B cell (primary cell): ENCODE measurements around the gene PTPRM. TPM values are rescaled to one million over a fixed set of nuclear protein-coding genes. Genes with fewer than 3 reads are reported as not detected.

Source experiments
- ATAC-seq: fragments of 200-7000 bp; cut with Tn5 transposase; one replicate; pipeline ENCODE4 v1.10.0; 2021; ENCODE audit warnings: low read depth, mild to moderate bottlenecking, moderate number of reproducible peaks, moderate library complexity
- CTCF ChIA-PET: fragments of 350-600 bp; sonication (Branson Sonifier 250); formaldehyde crosslinking; loops from one replicate; lab custom pipeline; 2021; ENCODE audit warnings: antibody characterized with exemption, inconsistent platforms; lab: Charles Lee
- POLR2A ChIA-PET: fragments of 350-600 bp; sonication (Branson Sonifier 250); formaldehyde crosslinking; loops from one replicate; lab custom pipeline; 2021; ENCODE audit warnings: antibody characterized with exemption; lab: Charles Lee
- DNase-seq: peaks from one replicate; pipeline ENCODE4 v3.0.0; 2013
- H2AFZ ChIP-seq: 2 replicates; pipeline ENCODE4 v1.6.1; 2012; ENCODE audit warnings: mild to moderate bottlenecking, low read depth, low read length; ENCODE audit not compliant: insufficient read depth, poor library complexity, severe bottlenecking
- H3K27ac ChIP-seq, 2 donors: 1 replicate in 1 of 2; 2 replicates in 1 of 2; pipeline ENCODE4 v1.5.1; 2012 to 2013; ENCODE audit warnings: low read length in 2 of 2, mild to moderate bottlenecking in 2 of 2, moderate library complexity in 1 of 2
- H3K27me3 ChIP-seq, 4 experiments: fragments of 200-600 bp in 1 of 4; sonication (generic) in 1 of 4; replicated peaks in 1 of 4; 1 replicate in 2 of 4; 2 replicates in 2 of 4; pipeline versions ENCODE4 v1.6.1 to v1.7.0; 2013 to 2016; ENCODE audit warnings: low read length in 3 of 4, mild to moderate bottlenecking in 2 of 4, mixed read lengths in 1 of 4, moderate library complexity in 1 of 4; ENCODE audit not compliant: insufficient read depth in 4 of 4, control insufficient read depth in 3 of 4; ENCODE audit errors: control extremely low read depth in 1 of 4
- H3K36me3 ChIP-seq, 2 experiments: replicated peaks in 1 of 2; 1 replicate in 1 of 2; 2 replicates in 1 of 2; pipeline versions ENCODE4 v1.6.1 to v1.7.1; 2013; ENCODE audit warnings: low read length in 1 of 2; ENCODE audit not compliant: insufficient read depth in 2 of 2, control insufficient read depth in 1 of 2; ENCODE audit errors: control extremely low read depth in 1 of 2, extremely low read depth in 1 of 2
- H3K4me1 ChIP-seq, 2 donors: fragments of 200-600 bp in 1 of 2; sonication (generic) in 1 of 2; 1 replicate in 1 of 2; 2 replicates in 1 of 2; pipeline versions ENCODE4 v1.5.1 to v1.6.1; 2013 to 2017; ENCODE audit warnings: low read length in 2 of 2; ENCODE audit not compliant: control insufficient read depth in 2 of 2, insufficient read depth in 2 of 2
- H3K4me2 ChIP-seq: replicated peaks from 2 replicates; pipeline ENCODE3; 2012; ENCODE audit warnings: mild to moderate bottlenecking, low read depth, low read length; ENCODE audit not compliant: poor library complexity, severe bottlenecking
- H3K4me3 ChIP-seq, 5 experiments: fragments of 200-600 bp in 1 of 5; sonication (generic) in 1 of 5; 1 replicate in 3 of 5; 2 replicates in 2 of 5; pipeline versions ENCODE4 v1.5.1 to v1.7.0; 2011 to 2016; ENCODE audit warnings: low read length in 4 of 5, mild to moderate bottlenecking in 4 of 5, low read depth in 2 of 5, control low read depth in 1 of 5, moderate library complexity in 1 of 5; ENCODE audit not compliant: insufficient read depth in 1 of 5; ENCODE audit errors: control extremely low read depth in 1 of 5, extremely low read depth in 1 of 5
- H3K79me2 ChIP-seq: fragments of 200-600 bp; sonication (generic); one replicate; pipeline ENCODE4 v1.6.0; 2016; ENCODE audit warnings: low read length; ENCODE audit not compliant: control insufficient read depth, insufficient read depth
- H3K9ac ChIP-seq: fragments of 200-600 bp; sonication (generic); 2 replicates; pipeline ENCODE4 v1.6.1; 2017; ENCODE audit warnings: mild to moderate bottlenecking, low read length, moderate library complexity
- H3K9me3 ChIP-seq, 3 donors: one replicate each; pipeline versions ENCODE4 v1.6.1 to v1.7.1; 2013; ENCODE audit warnings: low read length in 2 of 3; ENCODE audit not compliant: control insufficient read depth in 2 of 3, insufficient read depth in 1 of 3; ENCODE audit errors: control extremely low read depth in 1 of 3
- H4K20me1 ChIP-seq: 2 replicates; pipeline ENCODE4 v1.6.0; 2012; ENCODE audit warnings: mild to moderate bottlenecking, low read length; ENCODE audit not compliant: insufficient read depth, control insufficient read depth, poor library complexity, severe bottlenecking
- H3K27ac Mint-ChIP-seq: one replicate; pipeline ENCODE4 v1.8.0; 2021; ENCODE audit warnings: mixed read lengths
- H3K27me3 Mint-ChIP-seq: one replicate; pipeline ENCODE4 v1.8.0; 2021; ENCODE audit warnings: mixed read lengths
- H3K4me1 Mint-ChIP-seq: one replicate; pipeline ENCODE4 v1.8.0; 2021; ENCODE audit warnings: mixed read lengths
- H3K4me3 Mint-ChIP-seq: one replicate; pipeline ENCODE4 v1.8.0; 2021; ENCODE audit warnings: mixed read lengths
- H3K9me3 Mint-ChIP-seq: one replicate; pipeline ENCODE4 v1.8.0; 2022; ENCODE audit warnings: mixed read lengths; ENCODE audit not compliant: insufficient read depth
- CTCF ChIP-seq: fragments of 200-600 bp; IDR thresholded peaks from one replicate; pipeline ENCODE4 v1.8.0; 2022; ENCODE audit warnings: antibody characterized with exemption, mild to moderate bottlenecking
- EZH2 ChIP-seq: IDR thresholded peaks from 2 replicates; pipeline ENCODE4 v1.6.1; 2012; ENCODE audit warnings: borderline replicate concordance, low read depth, mild to moderate bottlenecking, moderate library complexity, low read length; ENCODE audit not compliant: insufficient read depth, poor library complexity, severe bottlenecking
- WGBS: methylation state at CpG from one replicate; pipeline ENCODE4 v1.1.5; 2013; ENCODE audit warnings: missing lambda C conversion rate; ENCODE audit not compliant: insufficient coverage; 5-methylcytosine and 5-hydroxymethylcytosine counted together
- intact Hi-C: fragments of 100-400 bp; cut with micrococcal nuclease; formaldehyde crosslinking; loops from one replicate; pipeline ENCODE4 v1.10.0; 2022
- polyA plus RNA-seq: library from polyadenylated mRNA; depleted of rRNA; stranded (reverse); fragments of >200 nt; gene quantifications from 2 replicates; pipeline ENCODE4 v1.2.3, GENCODE V29; 2012
- total RNA-seq, 2 donors: library from RNA; stranded (reverse); fragments of 120-200 nt in 1 of 2; gene quantifications; 1 replicate in 1 of 2; 2 replicates in 1 of 2; pipeline versions ENCODE4 v1.2.3 to v1.2.4, GENCODE V29; 2013 to 2022

Gene PTPRM
- total and polyA plus RNA-seq, 2 donors (not counting 1 experiment from before 2014, with no cell fraction given) = 0.20 to 0.89 TPM

GRCh38 chr18:8176109-8176508, 609.0 kb downstream of the PTPRM start:
- DNase-seq (no peak), ATAC-seq (no peak)
- H3K27ac ChIP-seq = no peak overlapping the region
- intact Hi-C loops = no loop called here
- no peaks in the 10 kb centered on the region for H3K36me3 ChIP-seq
- no peak for TF ChIP-seq EZH2
- no peak for TF ChIP-seq CTCF
- H3K79me2 ChIP-seq = no peaks in the 10 kb centered on the region
- H3K4me3 Mint-ChIP-seq = no peak overlapping the region
- 100% methylated on average over 1 of the region's 3 CpGs for WGBS
- H4K20me1 ChIP-seq = no peaks in the 10 kb centered on the region
- H3K9me3 ChIP-seq = no peaks in the 10 kb centered on the region
- H3K27me3 ChIP-seq = no peaks in the 10 kb centered on the region
- H2AFZ ChIP-seq = no peak overlapping the region
- no peaks in the 10 kb centered on the region for H3K4me1 ChIP-seq
- H3K4me1 Mint-ChIP-seq = no peaks in the 10 kb centered on the region
- peaks cover 8% of the 10 kb centered on the region for H3K9me3 Mint-ChIP-seq
- no peaks in the 10 kb centered on the region for H3K27me3 Mint-ChIP-seq
- no peak overlapping the region for H3K9ac ChIP-seq
- H3K4me2 ChIP-seq = no peak overlapping the region
- H3K4me3 ChIP-seq = no peak overlapping the region
- H3K27ac Mint-ChIP-seq = no peak overlapping the region
- ChIA-PET POLR2A (no interaction called here), CTCF (no interaction called here)

- H3K27ac Mint-ChIP-seq = no peak overlapping the region
- intact Hi-C loops = no loop called here
- ATAC-seq (no peak), DNase-seq (no peak)
- H3K27me3 Mint-ChIP-seq = no peaks in the 10 kb centered on the region
- H3K4me2 ChIP-seq = no peak overlapping the region
- no peaks in the 10 kb centered on the region for H3K27me3 ChIP-seq
- TF ChIP-seq CTCF (no peak), EZH2 (no peak)
- POLR2A ChIA-PET = no interaction called here
- H3K27ac ChIP-seq = no peak overlapping the region
- no peak overlapping the region for H3K4me3 ChIP-seq
- no peaks in the 10 kb centered on the region for H3K4me1 ChIP-seq
- no peaks in the 10 kb centered on the region for H4K20me1 ChIP-seq
- H3K9ac ChIP-seq = no peak overlapping the region
- 86% methylated on average over 2 of the region's 4 CpGs for WGBS
- no peak overlapping the region for H3K4me3 Mint-ChIP-seq
- H2AFZ ChIP-seq = no peak overlapping the region
- CTCF ChIA-PET = no interaction called here
- no peaks in the 10 kb centered on the region for H3K79me2 ChIP-seq
- H3K9me3 ChIP-seq = no peaks in the 10 kb centered on the region
- peaks cover 8% of the 10 kb centered on the region for H3K9me3 Mint-ChIP-seq
- no peaks in the 10 kb centered on the region for H3K4me1 Mint-ChIP-seq
- no peaks in the 10 kb centered on the region for H3K36me3 ChIP-seq
Measured at GRCh38 chr18:8176554-8176953, 609.4 kb downstream of the PTPRM start.
